Measurements from ENCODE around the gene XPA.

The XPA gene

GRCh38 chr9:97695995-97696802 lies 941 bp downstream of the XPA start:
- CTCF ChIA-PET, result interaction anchor here (0.6 to 1.0 kb wide), 3 partner anchors 19 to 246 kb away, joined by 3 to 5 read pairs (median 3); no protein-coding TSS in a partner anchor

GRCh38 chr9:97695390-97695789 lies 1.8 kb downstream of the XPA start:
- ChIA-PET POLR2A (ENCODE audit: low non-redundant PET) (no interaction called here), CTCF (no interaction called here)
- no peak for TF ChIP-seq CTCF (conservative IDR thresholded peaks at IDR 0.05; ENCODE audit: low read depth)
- no peak overlapping the region for H3K27ac ChIP-seq
- no peak for DNase-seq (ENCODE audit: low spot score)

More at GRCh38 chr9:97695995-97696802, 941 bp downstream of the XPA start:
- no peak for DNase-seq (ENCODE audit: low spot score)
- H3K27ac ChIP-seq, result peak overlapping the region; percentile 88
- POLR2A ChIA-PET (ENCODE audit: low non-redundant PET), result interaction anchor here (0.6 kb wide), 1 partner anchor 63 kb away, joined by 3 read pairs; the partner anchor contains the start of gene NCBP1
- TF ChIP-seq CTCF (conservative IDR thresholded peaks at IDR 0.05; ENCODE audit: low read depth), result no peak

- ChIA-PET CTCF (no interaction called here), POLR2A (ENCODE audit: low non-redundant PET) (no interaction called here)
- no peak overlapping the region for H3K27ac ChIP-seq
- no peak for TF ChIP-seq CTCF (conservative IDR thresholded peaks at IDR 0.05; ENCODE audit: low read depth)
- no peak for DNase-seq (ENCODE audit: low spot score)
These were observed 2.4 kb downstream of the XPA start for GRCh38 chr9:97694769-97695168.

- ChIA-PET CTCF (interaction anchor here (0.6 to 0.7 kb wide), 3 partner anchors 74 to 211 kb away, joined by 3 read pairs; no protein-coding TSS in a partner anchor), POLR2A (ENCODE audit: low non-redundant PET) (no interaction called here)
- peak overlapping the region; percentile 50 for H3K27ac ChIP-seq
- peak; percentile 56 for DNase-seq (ENCODE audit: low spot score)
- no peak for TF ChIP-seq CTCF (conservative IDR thresholded peaks at IDR 0.05; ENCODE audit: low read depth)
These were observed 7.5 kb downstream of the XPA start for GRCh38 chr9:97689401-97690180.

GRCh38 chr9:97688654-97689053 lies 8.5 kb downstream of the XPA start:
- no peak for TF ChIP-seq CTCF (conservative IDR thresholded peaks at IDR 0.05; ENCODE audit: low read depth)
- H3K27ac ChIP-seq, result no peak overlapping the region
- POLR2A ChIA-PET (ENCODE audit: low non-redundant PET), result no interaction called here
- DNase-seq (ENCODE audit: low spot score), result no peak
- CTCF ChIA-PET, result interaction anchor here (0.7 to 1.3 kb wide), 2 partner anchors 9 to 24 kb away, joined by 3 to 4 read pairs; no protein-coding TSS in a partner anchor

GRCh38 chr9:97682242-97682641 lies 14.9 kb downstream of the XPA start:
- POLR2A ChIA-PET (ENCODE audit: low non-redundant PET), result no interaction called here
- DNase-seq (ENCODE audit: low spot score), result no peak
- CTCF ChIA-PET, result interaction anchor here (0.5 to 1.2 kb wide), 3 partner anchors 10 to 215 kb away, joined by 3 to 6 read pairs (median 4); no protein-coding TSS in a partner anchor
- H3K27ac ChIP-seq, result no peak overlapping the region
- TF ChIP-seq CTCF (conservative IDR thresholded peaks at IDR 0.05; ENCODE audit: low read depth), result no peak
